Hepatocyte (in vitro differentiated cells): ENCODE measurements around the gene RTP3. TPM values are rescaled to one million over a fixed set of nuclear protein-coding genes. Genes with fewer than 3 reads are reported as not detected.

Experiments
- DNase-seq: peaks from one replicate; pipeline ENCODE4 v3.0.0-alpha.2; 2016; ENCODE audit warnings: low spot score
- H2AFZ ChIP-seq: fragments of 200-600 bp; sonication (generic); 2 replicates; pipeline ENCODE4 v1.6.0; 2016; ENCODE audit warnings: antibody characterized with exemption, mild to moderate bottlenecking
- H3K27ac ChIP-seq: fragments of 200-600 bp; sonication (generic); 2 replicates; pipeline ENCODE4 v1.5.1; 2016; ENCODE audit warnings: mild to moderate bottlenecking
- H3K27me3 ChIP-seq: fragments of 200-600 bp; sonication (generic); 2 replicates; pipeline ENCODE4 v1.6.1; 2016
- H3K36me3 ChIP-seq: fragments of 200-600 bp; sonication (generic); replicated peaks from 2 replicates; pipeline ENCODE4 v1.5.1; 2016; ENCODE audit warnings: low read depth; ENCODE audit not compliant: insufficient read depth
- H3K4me1 ChIP-seq: fragments of 200-600 bp; sonication (generic); 2 replicates; pipeline ENCODE4 v1.5.1; 2016; ENCODE audit warnings: mild to moderate bottlenecking, moderate library complexity; ENCODE audit not compliant: insufficient read depth
- H3K4me2 ChIP-seq: fragments of 200-600 bp; sonication (generic); 2 replicates; pipeline ENCODE4 v1.6.0; 2016
- H3K4me3 ChIP-seq: fragments of 200-600 bp; sonication (generic); 2 replicates; pipeline ENCODE4 v1.5.1; 2016; ENCODE audit warnings: mild to moderate bottlenecking
- H3K79me2 ChIP-seq: fragments of 200-600 bp; sonication (generic); 2 replicates; pipeline ENCODE4 v1.6.0; 2017; ENCODE audit warnings: mild to moderate bottlenecking
- H3K9me2 ChIP-seq: fragments of 200-600 bp; sonication (generic); replicated peaks from 2 replicates; pipeline ENCODE4 v1.6.0; 2017; ENCODE audit warnings: mild to moderate bottlenecking; ENCODE audit not compliant: insufficient read depth
- H3K9me3 ChIP-seq: fragments of 200-600 bp; sonication (generic); 2 replicates; pipeline ENCODE4 v1.5.1; 2016; ENCODE audit warnings: low read depth, mild to moderate bottlenecking
- H4K20me1 ChIP-seq: fragments of 200-600 bp; sonication (generic); 2 replicates; pipeline ENCODE4 v1.6.0; 2016; ENCODE audit warnings: mild to moderate bottlenecking; ENCODE audit not compliant: insufficient read depth, poor library complexity, severe bottlenecking
- CTCF ChIP-seq: fragments of 200-600 bp; sonication (generic); IDR thresholded peaks from 2 replicates; pipeline ENCODE4 v1.5.1; 2016; ENCODE audit warnings: antibody characterized with exemption, mild to moderate bottlenecking; ENCODE audit not compliant: poor library complexity
- EZH2 ChIP-seq: fragments of 200-600 bp; sonication (generic); IDR thresholded peaks from 2 replicates; pipeline ENCODE4 v1.6.1; 2016; ENCODE audit warnings: antibody characterized with exemption, mild to moderate bottlenecking, borderline replicate concordance
- EZH2phosphoT487 ChIP-seq: fragments of 200-600 bp; sonication (generic); IDR thresholded peaks from one replicate; pipeline ENCODE4 v1.6.1; 2018; ENCODE audit warnings: antibody characterized with exemption, mild to moderate bottlenecking, low read depth, moderate library complexity; ENCODE audit not compliant: unreplicated experiment, severe bottlenecking
- WGBS: methylation state at CpG from one replicate; pipeline ENCODE4 v1.1.6; 2016; ENCODE audit warnings: low lambda C conversion rate; ENCODE audit errors: missing lambda C conversion rate; 5-methylcytosine and 5-hydroxymethylcytosine counted together
- polyA plus RNA-seq: library from polyadenylated mRNA; unstranded; fragments of >200 nt; fragmentation: Nextera tagmentation; extraction: Ambion mirVana; gene quantifications from 2 replicates; pipeline ENCODE4 v1.2.1, GENCODE V29; 2016
- total RNA-seq: library from RNA; depleted of rRNA; stranded (reverse); fragments of >200 nt; gene quantifications from 2 replicates; pipeline ENCODE4 v1.2.3, GENCODE V29; 2014

Gene RTP3
- total and polyA plus RNA-seq, 2 experiments from 2014 or later = 1.8 to 2.0 TPM

GRCh38 chr3:46524008-46524407 is 26.2 kb downstream of the RTP3 start:
- DNase-seq = no peak
- Histone ChIP-seq H3K27ac (no peak overlapping the region), H3K4me1 (no peaks in the 10 kb centered on the region), H2AFZ (no peak overlapping the region), H3K27me3 (no peaks in the 10 kb centered on the region), H3K4me2 (no peak overlapping the region), H3K9me3 (no peaks in the 10 kb centered on the region), H3K36me3 (no peaks in the 10 kb centered on the region), H3K79me2 (no peaks in the 10 kb centered on the region), H3K9me2 (no peaks in the 10 kb centered on the region), H3K4me3 (no peak overlapping the region), H4K20me1 (no peaks in the 10 kb centered on the region)
- WGBS = 81% methylated on average over 3 of the region's 3 CpGs
- no peak for TF ChIP-seq EZH2phosphoT487
- no peak for TF ChIP-seq EZH2
- TF ChIP-seq CTCF = no peak

- TF ChIP-seq CTCF (no peak), EZH2 (no peak), EZH2phosphoT487 (no peak)
- Histone ChIP-seq H3K27ac (no peak overlapping the region), H3K27me3 (no peaks in the 10 kb centered on the region), H3K9me3 (no peaks in the 10 kb centered on the region), H3K9me2 (no peaks in the 10 kb centered on the region), H2AFZ (no peak overlapping the region), H3K4me2 (no peak overlapping the region), H3K4me3 (no peak overlapping the region), H3K4me1 (no peaks in the 10 kb centered on the region), H3K36me3 (no peaks in the 10 kb centered on the region), H3K79me2 (no peaks in the 10 kb centered on the region), H4K20me1 (no peaks in the 10 kb centered on the region)
- no peak for DNase-seq
- WGBS = 95% methylated on average over 3 of the region's 3 CpGs
These were observed 27.1 kb downstream of the RTP3 start for GRCh38 chr3:46524832-46525231.

DNA sequence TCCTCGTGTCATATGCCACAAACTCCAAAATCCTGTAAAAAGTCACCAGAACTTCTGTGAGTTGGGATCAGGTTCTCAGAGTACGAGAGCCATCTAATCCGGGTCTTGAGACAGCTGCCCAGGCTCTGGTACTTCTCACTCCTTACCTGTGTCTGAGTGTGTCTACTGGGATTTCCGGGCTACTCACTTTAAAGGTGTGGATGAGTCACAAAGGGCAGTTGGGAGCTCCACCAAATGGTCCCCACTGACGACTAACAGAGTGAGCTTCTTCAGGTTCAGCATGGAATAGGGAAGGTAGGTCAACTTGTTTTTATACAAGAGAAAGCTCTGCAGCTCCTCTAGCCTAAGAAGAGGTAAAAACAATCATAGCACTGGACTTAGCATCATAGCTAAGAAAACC is 29.5 kb downstream of the RTP3 start:
- no peak overlapping the region for H3K27ac ChIP-seq
- TF ChIP-seq CTCF (no peak), EZH2 (no peak), EZH2phosphoT487 (no peak)
- no peaks in the 10 kb centered on the region for H3K9me3 ChIP-seq
- H3K4me1 ChIP-seq = no peaks in the 10 kb centered on the region
- no peaks in the 10 kb centered on the region for H4K20me1 ChIP-seq
- no peaks in the 10 kb centered on the region for H3K27me3 ChIP-seq
- no peaks in the 10 kb centered on the region for H3K36me3 ChIP-seq
- H3K4me2 ChIP-seq = no peak overlapping the region
- no peaks in the 10 kb centered on the region for H3K9me2 ChIP-seq
- 89% methylated on average over 5 of the region's 5 CpGs for WGBS
- no peak overlapping the region for H2AFZ ChIP-seq
- no peak overlapping the region for H3K4me3 ChIP-seq
- DNase-seq = no peak
- no peaks in the 10 kb centered on the region for H3K79me2 ChIP-seq

- Histone ChIP-seq H3K4me2 (no peak overlapping the region), H3K9me3 (no peaks in the 10 kb centered on the region), H3K9me2 (no peaks in the 10 kb centered on the region), H3K4me1 (no peaks in the 10 kb centered on the region), H3K79me2 (no peaks in the 10 kb centered on the region), H2AFZ (no peak overlapping the region), H4K20me1 (no peaks in the 10 kb centered on the region), H3K27ac (no peak overlapping the region), H3K4me3 (no peak overlapping the region), H3K36me3 (no peaks in the 10 kb centered on the region), H3K27me3 (no peaks in the 10 kb centered on the region)
- no peak for TF ChIP-seq CTCF
- no peak for TF ChIP-seq EZH2
- TF ChIP-seq EZH2phosphoT487 = no peak
- no peak for DNase-seq
- WGBS = 88% methylated on average over 3 of the region's 3 CpGs
These were observed 35.3 kb downstream of the RTP3 start for GRCh38 chr3:46533091-46533490.
